OCI-LY3 (cell line): ENCODE data around the gene HOXA7.

Experiments used
- H2AFZ ChIP-seq: fragments of 200-600, 300-600 bp; shearing (Covaris generic); 2 replicates; pipeline ENCODE4 v1.6.0; 2014; ENCODE audit warnings: antibody characterized with exemption, low read depth, low read length
- H3K27ac ChIP-seq: fragments of 200-600, 300-600 bp; sonication (generic); 2 replicates; pipeline ENCODE4 v1.5.1; 2014; ENCODE audit warnings: mild to moderate bottlenecking, low read length, moderate library complexity, mixed read lengths
- H3K27me3 ChIP-seq: fragments of 200-600, 300-600 bp; sonication (generic); 2 replicates; pipeline ENCODE4 v1.6.1; 2014; ENCODE audit warnings: low read depth, low read length, mixed read lengths
- H3K36me3 ChIP-seq: fragments of 200-600, 300-600 bp; sonication (generic); replicated peaks from 2 replicates; pipeline ENCODE3; 2014; ENCODE audit warnings: low read depth, low read length, mixed read lengths
- H3K4me1 ChIP-seq: fragments of 300-600, 200-600 bp; sonication (generic); 2 replicates; pipeline ENCODE4 v1.6.1; 2014; ENCODE audit warnings: low read length, mixed read lengths
- H3K4me2 ChIP-seq: fragments of 200-600, 300-600 bp; sonication (generic); 2 replicates; pipeline ENCODE4 v1.6.1; 2014; ENCODE audit warnings: low read length, mixed read lengths
- H3K4me3 ChIP-seq: fragments of 300-600, 200-600 bp; sonication (generic); 2 replicates; pipeline ENCODE4 v1.5.1; 2014; ENCODE audit warnings: antibody characterized with exemption, mild to moderate bottlenecking, low read length, moderate library complexity
- H3K79me2 ChIP-seq: fragments of 300-600, 200-600 bp; shearing (Covaris generic); 2 replicates; pipeline ENCODE4 v1.6.1; 2014; ENCODE audit warnings: mild to moderate bottlenecking, low read length, mixed read lengths
- H3K9ac ChIP-seq: fragments of 300-600, 200-600 bp; shearing (Covaris generic); 2 replicates; pipeline ENCODE4 v1.6.0; 2014; ENCODE audit warnings: mild to moderate bottlenecking, low read length, moderate library complexity
- H3K9me3 ChIP-seq: fragments of 200-600, 300-600 bp; shearing (Covaris generic); 2 replicates; pipeline ENCODE4 v1.6.1; 2014; ENCODE audit warnings: low read length, mixed read lengths; ENCODE audit not compliant: insufficient read depth
- H4K20me1 ChIP-seq: fragments of 200-600, 300-600 bp; sonication (generic); 2 replicates; pipeline ENCODE4 v1.6.1; 2016; ENCODE audit warnings: low read length, mixed read lengths; ENCODE audit not compliant: insufficient read depth
- CTCF ChIP-seq: fragments of 200-600, 300-600 bp; sonication (generic); IDR thresholded peaks from 2 replicates; pipeline ENCODE4 v1.5.1; 2014; ENCODE audit warnings: antibody characterized with exemption, low read length, low read depth
- EZH2phosphoT487 ChIP-seq: fragments of 200-600 bp; shearing (Covaris generic); IDR thresholded peaks from 2 replicates; pipeline ENCODE4 v1.6.1; 2018; ENCODE audit warnings: antibody characterized with exemption, mixed run types, low read depth

Gene HOXA7

GRCh38 chr7:27148031-27148755 is 8.3 kb downstream of the HOXA7 start:
- Histone ChIP-seq H3K4me1 (peaks cover 10% of the 10 kb centered on the region; the same call in 1 of the 2 replicates), H3K9me3 (no peaks in the 10 kb centered on the region), H3K4me3 (no peak overlapping the region), H3K27me3 (no peaks in the 10 kb centered on the region), H3K4me2 (no peak overlapping the region), H2AFZ (no peak overlapping the region), H3K9ac (no peak overlapping the region), H4K20me1 (no peaks in the 10 kb centered on the region), H3K36me3 (no peaks in the 10 kb centered on the region), H3K27ac (no peak overlapping the region), H3K79me2 (peaks cover 12% of the 10 kb centered on the region)
- no peak for TF ChIP-seq CTCF
- TF ChIP-seq EZH2phosphoT487: no peak

- Histone ChIP-seq H3K27me3 (no peaks in the 10 kb centered on the region), H3K79me2 (peaks cover 12% of the 10 kb centered on the region), H3K4me1 (peaks cover 10% of the 10 kb centered on the region; the same call in 1 of the 2 replicates), H2AFZ (no peak within 1 kb of the TSS), H3K9me3 (no peaks in the 10 kb centered on the region), H3K36me3 (no peaks in the 10 kb centered on the region), H4K20me1 (no peaks in the 10 kb centered on the region), H3K4me3 (no peak within 1 kb of the TSS), H3K9ac (no peak within 1 kb of the TSS), H3K4me2 (no peak within 1 kb of the TSS), H3K27ac (no peak within 1 kb of the TSS)
- TF ChIP-seq CTCF (no peak), EZH2phosphoT487 (no peak)
Measured at GRCh38 chr7:27147199-27148030, 9.1 kb downstream of the HOXA7 start, which contains the start of gene HOXA6. HOXA6 (minus strand) TSS chr7:27147774; CDS start chr7:27147749, 25 bp downstream.

GRCh38 chr7:27146491-27147198 is 9.8 kb downstream of the HOXA7 start:
- no peak overlapping the region for H2AFZ ChIP-seq
- no peaks in the 10 kb centered on the region for H4K20me1 ChIP-seq
- no peaks in the 10 kb centered on the region for H3K36me3 ChIP-seq
- no peaks in the 10 kb centered on the region for H3K9me3 ChIP-seq
- H3K4me2 ChIP-seq: no peak overlapping the region
- no peak overlapping the region for H3K4me3 ChIP-seq
- peaks cover 12% of the 10 kb centered on the region; the same call in 1 of the 2 replicates for H3K4me1 ChIP-seq
- H3K27me3 ChIP-seq: no peaks in the 10 kb centered on the region; the same call in 1 of the 2 replicates
- H3K9ac ChIP-seq: no peak overlapping the region
- H3K27ac ChIP-seq: no peak overlapping the region
- H3K79me2 ChIP-seq: peaks cover 12% of the 10 kb centered on the region
- TF ChIP-seq CTCF: no peak
- TF ChIP-seq EZH2phosphoT487: no peak
